SK-N-SH treated with all-trans-retinoic acid at 6 μM for 48 hours (cell line): ENCODE measurements around the gene DDA1.

Source experiments
- ATAC-seq: fragments of 200-7000 bp; cut with Tn5 transposase; 3 replicates; pipeline ENCODE4 v1.9.1; 2020; ENCODE audit warnings: mild to moderate bottlenecking, moderate library complexity
- ARNTL ChIP-seq: fragments of 450-650 bp; formaldehyde crosslinking; IDR thresholded peaks from 2 replicates; pipeline ENCODE4 v1.5.0; 2020; ENCODE audit warnings: low read depth, mild to moderate bottlenecking, moderate library complexity, borderline replicate concordance
- BACH2 ChIP-seq: fragments of 250-450 bp; sonication (Bioruptor Pico); IDR thresholded peaks from 2 replicates; pipeline ENCODE4 v1.9.0; 2021; ENCODE audit warnings: mild to moderate bottlenecking, borderline replicate concordance
- CREB5 ChIP-seq: fragments of 250-450 bp; sonication (Bioruptor Pico); IDR thresholded peaks from 2 replicates; pipeline ENCODE4 v1.5.1; 2020; ENCODE audit warnings: low read depth, mild to moderate bottlenecking, moderate library complexity
- ESRRG ChIP-seq: fragments of 250-450 bp; sonication (Bioruptor Pico); IDR thresholded peaks from 2 replicates; pipeline ENCODE4 v1.6.1; 2021; ENCODE audit warnings: mild to moderate bottlenecking
- GLIS3 ChIP-seq: fragments of 250-450 bp; sonication (Bioruptor Pico); IDR thresholded peaks from 2 replicates; pipeline ENCODE4 v1.5.0; 2020; ENCODE audit warnings: mild to moderate bottlenecking, moderate library complexity
- ISL1 ChIP-seq: fragments of 250-450 bp; sonication (Bioruptor Pico); IDR thresholded peaks from 2 replicates; pipeline ENCODE4 v2.1.2; 2022; ENCODE audit warnings: mild to moderate bottlenecking, moderate library complexity
- OSR1 ChIP-seq: fragments of 250-450 bp; sonication (Bioruptor Pico); IDR thresholded peaks from 2 replicates; pipeline ENCODE4 v1.8.0; 2022; ENCODE audit warnings: moderate library complexity, mild to moderate bottlenecking, inconsistent platforms
- RARB ChIP-seq: fragments of 250-450 bp; sonication (Bioruptor Pico); IDR thresholded peaks from 2 replicates; pipeline ENCODE4 v1.8.0; 2021; ENCODE audit warnings: mild to moderate bottlenecking, moderate library complexity
- SNAI2 ChIP-seq: fragments of 250-450 bp; sonication (Bioruptor Pico); IDR thresholded peaks from 2 replicates; pipeline ENCODE4 v1.5.0; 2020; ENCODE audit warnings: mild to moderate bottlenecking, moderate library complexity
- TCF4 ChIP-seq: fragments of 250-450 bp; sonication (Bioruptor Pico); IDR thresholded peaks from 2 replicates; pipeline ENCODE4 v1.8.0; 2021; ENCODE audit warnings: mild to moderate bottlenecking, moderate library complexity, borderline replicate concordance
- ZC3H10 ChIP-seq: fragments of 250-450 bp; sonication (Bioruptor Pico); IDR thresholded peaks from 2 replicates; pipeline ENCODE4 v1.5.1; 2021; ENCODE audit warnings: mild to moderate bottlenecking, moderate library complexity
- ZFP3 ChIP-seq: fragments of 250-450 bp; sonication (Bioruptor Pico); IDR thresholded peaks from 2 replicates; pipeline ENCODE4 v1.5.0; 2020; ENCODE audit warnings: mild to moderate bottlenecking, moderate library complexity
- ZFP30 ChIP-seq: fragments of 450-650 bp; formaldehyde crosslinking; IDR thresholded peaks from 2 replicates; pipeline ENCODE4 v1.5.0; 2022; ENCODE audit warnings: mild to moderate bottlenecking, moderate library complexity
- ZNF70 ChIP-seq: fragments of 450-650 bp; formaldehyde crosslinking; IDR thresholded peaks from 2 replicates; pipeline ENCODE4 v1.5.0; 2020; ENCODE audit warnings: mild to moderate bottlenecking, moderate library complexity
- ZNF8 ChIP-seq: fragments of 450-650 bp; formaldehyde crosslinking; IDR thresholded peaks from 2 replicates; pipeline ENCODE4 v1.5.0; 2020; ENCODE audit warnings: mild to moderate bottlenecking, moderate library complexity
- TF ChIP-seq, protein P1 (sequence below): fragments of 250-450 bp; sonication (Bioruptor Pico); IDR thresholded peaks from 2 replicates; pipeline ENCODE4 v1.8.0; 2021; ENCODE audit warnings: low read depth, mild to moderate bottlenecking, moderate library complexity, borderline replicate concordance

Gene DDA1

GRCh38 chr19:17332677-17333581 is 23.6 kb downstream of the DDA1 start:
- ATAC-seq = no peak
- TF ChIP-seq ARNTL (no peak), RARB (CRISPR knock-in tag) (no peak), ZFP30 (CRISPR knock-in tag) (no peak), ZNF70 (CRISPR knock-in tag) (no peak), GLIS3 (no peak), BACH2 (CRISPR knock-in tag) (no peak), ZFP3 (CRISPR knock-in tag) (no peak), SNAI2 (CRISPR knock-in tag) (no peak), CREB5 (CRISPR knock-in tag) (no peak), ZC3H10 (CRISPR knock-in tag) (no peak), ZNF8 (CRISPR knock-in tag) (no peak), ISL1 (CRISPR knock-in tag) (no peak), TCF4 (CRISPR knock-in tag) (no peak)
- TF ChIP-seq, protein P1, sequence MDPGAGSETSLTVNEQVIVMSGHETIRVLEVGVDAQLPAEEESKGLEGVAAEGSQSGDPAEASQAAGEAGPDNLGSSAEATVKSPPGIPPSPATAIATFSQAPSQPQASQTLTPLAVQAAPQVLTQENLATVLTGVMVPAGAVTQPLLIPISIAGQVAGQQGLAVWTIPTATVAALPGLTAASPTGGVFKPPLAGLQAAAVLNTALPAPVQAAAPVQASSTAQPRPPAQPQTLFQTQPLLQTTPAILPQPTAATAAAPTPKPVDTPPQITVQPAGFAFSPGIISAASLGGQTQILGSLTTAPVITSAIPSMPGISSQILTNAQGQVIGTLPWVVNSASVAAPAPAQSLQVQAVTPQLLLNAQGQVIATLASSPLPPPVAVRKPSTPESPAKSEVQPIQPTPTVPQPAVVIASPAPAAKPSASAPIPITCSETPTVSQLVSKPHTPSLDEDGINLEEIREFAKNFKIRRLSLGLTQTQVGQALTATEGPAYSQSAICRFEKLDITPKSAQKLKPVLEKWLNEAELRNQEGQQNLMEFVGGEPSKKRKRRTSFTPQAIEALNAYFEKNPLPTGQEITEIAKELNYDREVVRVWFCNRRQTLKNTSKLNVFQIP (CRISPR knock-in tag) = no peak
- TF ChIP-seq, all 23 proteins: peak for 0

DNA sequence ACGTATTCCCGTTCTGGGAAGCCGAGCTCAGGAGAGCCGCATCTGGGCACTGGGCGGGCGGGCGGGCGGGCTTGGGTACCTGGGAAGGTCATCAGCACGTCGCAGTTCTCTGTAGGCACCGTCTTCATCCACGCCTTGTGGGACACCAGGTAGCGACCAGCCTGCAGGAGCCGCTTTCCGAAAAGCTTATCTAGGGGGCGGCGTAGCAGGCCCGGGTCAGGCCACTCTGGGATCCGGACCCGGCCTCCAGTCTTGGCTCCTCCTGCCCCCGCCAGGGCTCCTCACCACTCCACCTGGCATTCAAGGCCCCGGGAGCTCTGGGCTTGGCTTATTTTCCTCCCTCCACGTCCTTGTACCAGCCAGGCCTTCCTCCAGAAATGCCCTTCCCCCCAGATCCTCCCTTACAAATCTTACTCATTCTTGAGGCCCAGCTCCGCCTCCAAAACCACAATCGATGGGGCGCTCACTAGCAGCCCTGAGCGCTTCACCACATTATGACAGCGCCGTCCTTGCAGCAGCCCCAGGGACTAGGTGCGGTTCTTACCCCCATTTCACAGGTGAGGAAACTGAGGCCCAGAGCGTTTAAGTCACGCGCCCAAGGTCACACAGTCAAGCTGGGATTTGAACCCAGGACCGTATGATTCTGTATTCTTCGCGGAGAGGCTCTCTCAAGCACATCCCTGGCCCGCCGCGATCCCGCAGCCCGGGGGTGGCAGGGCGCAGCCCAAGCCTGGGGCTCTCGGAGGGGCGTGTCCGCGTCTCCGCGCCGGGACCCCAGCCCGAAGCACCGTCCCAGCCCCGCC is 24.4 kb downstream of the DDA1 start:
- no peak for ATAC-seq

DNA sequence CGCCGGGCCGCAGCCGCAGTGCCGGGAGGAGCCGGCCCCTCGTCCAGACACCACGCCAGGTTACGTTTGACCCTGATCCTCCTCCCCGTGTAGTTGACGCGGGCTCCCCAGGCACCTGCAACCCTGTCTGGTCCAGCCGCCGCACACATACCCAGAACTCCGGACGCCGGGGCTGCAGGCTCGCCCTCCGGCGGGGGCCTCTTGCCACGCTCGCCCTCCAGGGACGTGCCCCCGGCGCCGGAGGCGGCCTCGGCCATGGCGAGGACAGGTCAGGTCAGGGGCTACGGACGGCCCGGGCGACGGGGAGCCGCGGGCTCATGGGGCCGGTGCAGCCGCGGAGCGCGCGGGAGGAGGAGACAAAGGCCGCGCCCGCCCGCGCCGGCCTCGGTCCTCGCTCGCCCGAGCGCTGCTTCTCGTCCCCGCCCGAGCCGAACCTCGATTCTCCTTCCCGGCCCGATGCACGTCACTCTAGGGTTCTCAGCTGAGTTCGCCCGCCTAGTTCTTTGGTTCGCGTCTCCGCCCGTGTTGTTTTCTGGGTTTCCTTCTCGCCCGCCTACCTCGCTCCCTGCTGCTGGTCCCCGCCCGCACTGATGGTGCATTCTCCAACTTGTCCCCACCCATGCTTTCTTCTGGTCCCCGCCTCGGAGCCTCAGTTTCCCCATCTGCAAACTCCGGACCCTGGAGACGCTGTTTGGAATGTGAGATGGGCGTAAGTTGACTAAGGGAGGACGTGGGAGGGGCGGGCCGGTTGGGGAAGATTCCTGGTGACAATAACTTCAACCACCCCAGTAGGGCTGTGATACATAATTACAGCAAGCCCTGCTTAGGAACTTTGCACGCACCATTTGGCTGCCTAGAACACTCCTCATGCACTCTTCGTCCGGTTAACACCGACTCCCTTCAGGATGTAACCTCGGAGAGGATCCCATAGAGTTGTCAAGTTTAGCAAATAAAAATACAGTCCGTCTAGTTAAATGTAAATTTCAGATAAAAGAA is 25.3 kb downstream of the DDA1 start, which contains the start of gene ANO8:
Gene ANO8, minus strand, starts transcription at position 442 of the 996 bp plus-strand sequence. Its CDS starts 185 bp downstream, at position 257.
- peak; percentile 71 for ATAC-seq
- 0 out of 2 replicates have a peak, but pooled peaks have one; percentile 34 for TF ChIP-seq ZFP3 (CRISPR knock-in tag)
- TF ChIP-seq TCF4 (CRISPR knock-in tag) = no peak

More for the DNA sequence above, 24.4 kb downstream of the DDA1 start:
- TF ChIP-seq ESRRG (CRISPR knock-in tag) = no peak

GRCh38 chr19:17335575-17335974 is 26.2 kb downstream of the DDA1 start:
- no peak for TF ChIP-seq OSR1 (CRISPR knock-in tag)
- no peak for TF ChIP-seq ISL1 (CRISPR knock-in tag)
- TF ChIP-seq ARNTL = no peak
- no peak for ATAC-seq

DNA sequence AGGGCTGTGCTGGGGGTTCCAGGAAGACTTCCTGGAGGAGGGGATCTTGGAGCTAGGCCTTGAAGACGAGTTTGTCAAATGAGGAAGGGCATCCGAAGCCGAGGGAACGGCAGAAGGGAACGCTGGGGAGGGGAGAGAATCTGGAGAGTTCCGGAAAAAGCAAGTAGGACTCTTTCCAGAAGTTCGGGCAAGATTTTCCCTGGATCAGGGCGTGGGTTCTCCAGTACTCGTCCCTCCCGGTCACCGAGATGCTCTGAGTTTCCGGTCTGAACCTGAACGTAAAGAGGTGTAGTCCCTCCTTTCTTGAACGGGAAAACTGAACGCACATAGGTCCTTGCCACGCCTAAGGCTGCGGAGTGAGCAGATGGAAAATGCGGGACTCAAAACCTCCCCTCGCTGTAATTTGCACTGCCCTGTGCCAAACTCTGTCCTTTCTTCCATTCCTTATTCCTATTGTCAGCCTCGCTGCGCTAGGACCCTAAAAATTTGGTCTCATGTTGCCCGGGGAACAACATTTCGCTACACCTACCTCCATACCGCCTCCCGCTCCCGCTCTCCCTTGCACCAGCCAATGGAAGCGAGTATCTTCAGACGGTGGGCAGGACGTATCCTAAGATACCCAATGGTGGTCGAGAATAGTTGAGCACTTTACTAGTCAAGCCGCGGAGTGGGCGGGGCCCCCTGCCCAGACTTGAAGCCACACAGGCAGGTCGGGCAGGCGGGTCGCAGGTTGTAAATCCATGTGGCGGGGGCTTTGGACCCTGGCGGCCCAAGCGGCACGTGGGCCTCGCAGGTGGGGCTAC is 27.7 kb downstream of the DDA1 start, which contains the start of gene GTPBP3:
Gene GTPBP3, plus strand, starts transcription at position 682 of the 803 bp plus-strand sequence. Its CDS starts 59 bp downstream, at position 741.
- TF ChIP-seq BACH2 (CRISPR knock-in tag) = 0 out of 2 replicates have a peak, but pooled peaks have one; percentile 66
- TF ChIP-seq RARB (CRISPR knock-in tag) = no peak
- TF ChIP-seq ZFP3 (CRISPR knock-in tag) = peak; percentile 91; the same call in 1 of the 2 replicates
- TF ChIP-seq TCF4 (CRISPR knock-in tag) = no peak
- no peak for TF ChIP-seq SNAI2 (CRISPR knock-in tag)
- peak; percentile 91 for ATAC-seq
